Cortex of kidney (tissue), 1 donor: ENCODE data around the gene FOXO4.
"Not testable (repeated sequence)": the region's sequence is repeated elsewhere in the genome, so short reads cannot be mapped to it uniquely, and the experiment has no call there.

Source experiments
- DNase-seq: peaks from one replicate; lab custom pipeline; 2025; lab: John Stamatoyannopoulos, UW

The FOXO4 gene, protein sequence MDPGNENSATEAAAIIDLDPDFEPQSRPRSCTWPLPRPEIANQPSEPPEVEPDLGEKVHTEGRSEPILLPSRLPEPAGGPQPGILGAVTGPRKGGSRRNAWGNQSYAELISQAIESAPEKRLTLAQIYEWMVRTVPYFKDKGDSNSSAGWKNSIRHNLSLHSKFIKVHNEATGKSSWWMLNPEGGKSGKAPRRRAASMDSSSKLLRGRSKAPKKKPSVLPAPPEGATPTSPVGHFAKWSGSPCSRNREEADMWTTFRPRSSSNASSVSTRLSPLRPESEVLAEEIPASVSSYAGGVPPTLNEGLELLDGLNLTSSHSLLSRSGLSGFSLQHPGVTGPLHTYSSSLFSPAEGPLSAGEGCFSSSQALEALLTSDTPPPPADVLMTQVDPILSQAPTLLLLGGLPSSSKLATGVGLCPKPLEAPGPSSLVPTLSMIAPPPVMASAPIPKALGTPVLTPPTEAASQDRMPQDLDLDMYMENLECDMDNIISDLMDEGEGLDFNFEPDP

DNA sequence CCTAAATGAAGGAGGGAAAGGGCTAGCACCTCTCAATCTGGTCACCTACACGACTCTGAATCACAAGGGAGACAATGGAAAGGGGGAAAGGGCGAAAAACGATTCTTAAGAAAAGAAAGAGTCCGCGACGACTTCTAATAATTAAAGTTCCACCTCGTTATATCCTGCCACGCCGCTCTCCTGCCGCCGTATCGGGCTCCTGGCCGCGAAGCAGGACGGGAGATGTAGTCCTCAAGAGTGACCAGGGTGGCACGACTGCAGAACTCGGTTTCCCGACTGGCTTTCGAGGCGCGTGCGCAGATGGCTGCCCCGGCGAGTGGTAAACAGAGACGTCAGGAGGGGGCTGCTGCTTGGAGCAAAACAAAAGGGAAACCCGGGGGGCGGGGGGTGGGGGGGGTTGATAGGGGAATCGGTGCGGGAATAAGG lies at the start of gene FOXO4:
Gene FOXO4 (plus strand): TSS at position 297 of the 426 bp plus-strand sequence. CDS start 678 bp downstream, outside the sequence.
- no peak for DNase-seq

- not testable (repeated sequence) for DNase-seq
Observed at GRCh38 chrX:71047891-71048290, 47.8 kb upstream of the FOXO4 start.

GRCh38 chrX:71052721-71053120 lies 42.9 kb upstream of the FOXO4 start:
- DNase-seq = no peak

DNA sequence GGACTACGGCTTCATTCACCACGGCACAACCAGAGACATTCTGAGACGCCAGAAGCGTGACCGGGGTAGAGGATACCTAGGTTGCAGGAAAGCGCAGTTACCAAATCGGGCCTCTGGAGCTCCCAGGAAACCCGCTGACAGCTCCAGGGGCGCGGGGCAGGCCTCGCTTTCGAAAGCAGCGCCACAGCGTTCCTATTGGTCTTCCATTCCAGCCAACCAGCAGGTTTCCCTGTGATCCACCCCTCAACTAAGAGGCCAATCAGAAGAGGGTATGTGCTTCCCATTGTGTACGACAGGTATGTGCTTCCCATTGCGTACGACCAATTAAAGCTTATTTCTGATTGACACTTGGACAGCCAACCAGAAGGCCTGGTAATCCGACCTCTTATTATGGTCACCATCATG lies 42.4 kb upstream of the FOXO4 start:
- no peak for DNase-seq

GRCh38 chrX:71056867-71057266 lies 38.8 kb upstream of the FOXO4 start:
- DNase-seq = no peak

GRCh38 chrX:71057848-71058530 lies 37.7 kb upstream of the FOXO4 start:
- no peak for DNase-seq

- DNase-seq = no peak
Observed at GRCh38 chrX:71060127-71060526, 35.5 kb upstream of the FOXO4 start.

- DNase-seq = no peak
Observed at GRCh38 chrX:71067089-71067488, 28.6 kb upstream of the FOXO4 start.

DNA sequence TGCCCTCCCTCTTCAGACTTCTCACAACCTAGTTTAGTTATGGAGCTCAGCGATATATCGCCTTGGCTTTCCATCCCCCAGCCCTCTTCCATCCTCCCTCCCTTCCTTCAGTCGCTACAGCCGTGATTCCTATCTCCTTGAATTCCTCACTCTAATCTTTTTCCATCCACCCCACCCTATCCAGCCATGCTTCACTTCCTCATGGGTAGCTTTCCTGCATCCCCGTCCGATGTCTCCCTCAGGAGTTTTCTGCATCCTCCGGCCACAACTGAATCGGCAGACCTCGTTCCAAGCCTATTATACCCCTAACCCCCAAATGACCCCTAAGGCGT lies 28.0 kb upstream of the FOXO4 start:
- DNase-seq = no peak

DNA sequence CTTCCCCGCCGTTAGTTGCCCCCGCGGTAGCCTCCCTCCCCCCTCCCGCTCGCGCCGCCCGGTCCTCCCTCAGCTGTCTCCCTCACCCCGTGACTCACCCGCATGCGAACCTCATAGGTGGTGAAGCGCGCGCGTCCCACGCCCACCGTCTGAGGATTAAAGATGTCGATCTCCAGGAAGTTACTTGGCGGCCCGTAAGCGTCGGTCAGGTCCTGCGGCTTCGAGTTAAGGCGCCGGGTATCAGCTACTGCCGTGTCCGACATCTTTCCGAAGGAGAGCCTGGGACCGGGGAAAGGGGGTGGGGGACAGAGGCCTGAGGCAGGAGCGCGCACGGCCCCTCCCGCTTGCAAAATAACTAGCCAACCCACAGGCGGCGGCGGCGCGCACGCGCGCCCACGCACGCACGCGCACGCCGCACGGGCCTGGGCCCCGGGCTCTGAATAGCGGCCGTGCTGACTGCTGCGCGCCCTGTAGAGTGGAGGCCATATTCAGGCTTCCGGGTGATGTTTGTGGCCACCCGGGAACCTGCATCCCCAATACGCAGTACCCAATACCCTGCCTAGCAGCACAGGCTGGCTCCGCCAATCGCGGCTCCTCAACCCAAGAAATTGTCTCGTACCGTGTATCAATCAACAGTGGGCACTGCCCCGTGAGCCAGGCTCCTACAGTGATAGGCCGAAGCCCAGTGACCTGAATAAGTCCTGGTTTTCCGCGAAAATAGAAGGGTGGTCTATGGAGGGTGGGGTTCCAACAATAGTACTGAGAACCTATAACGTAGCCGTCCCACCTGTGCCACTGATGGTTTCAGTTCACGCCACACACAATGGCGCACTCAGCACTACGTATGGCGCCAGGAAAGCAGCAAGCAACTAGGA lies 27.4 kb upstream of the FOXO4 start, which contains the start of gene SNX12:
Gene SNX12 (minus strand): TSS at position 291 of the 875 bp plus-strand sequence. CDS start 28 bp downstream, at position 263.
- peak; percentile 10 for DNase-seq

DNA sequence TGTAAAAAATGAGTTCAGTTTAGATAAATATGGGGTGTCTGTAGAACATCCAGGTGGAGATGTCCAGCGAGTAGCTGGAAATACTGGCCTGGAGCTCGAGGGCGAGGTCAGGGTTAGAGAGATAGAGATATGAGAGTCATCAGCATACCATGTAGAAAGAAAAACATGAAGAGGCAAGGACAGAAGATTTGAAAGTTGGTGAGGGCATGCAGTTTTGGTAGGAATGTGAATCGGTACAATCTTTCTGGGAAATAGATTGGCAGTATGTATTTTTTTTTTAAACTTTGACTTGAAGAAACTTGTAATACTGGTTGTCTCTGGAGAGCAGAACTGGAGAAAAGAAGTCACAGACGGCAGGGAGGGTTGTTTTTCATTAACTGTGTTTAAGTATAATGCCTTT lies 25.1 kb upstream of the FOXO4 start:
- DNase-seq = no peak

DNA sequence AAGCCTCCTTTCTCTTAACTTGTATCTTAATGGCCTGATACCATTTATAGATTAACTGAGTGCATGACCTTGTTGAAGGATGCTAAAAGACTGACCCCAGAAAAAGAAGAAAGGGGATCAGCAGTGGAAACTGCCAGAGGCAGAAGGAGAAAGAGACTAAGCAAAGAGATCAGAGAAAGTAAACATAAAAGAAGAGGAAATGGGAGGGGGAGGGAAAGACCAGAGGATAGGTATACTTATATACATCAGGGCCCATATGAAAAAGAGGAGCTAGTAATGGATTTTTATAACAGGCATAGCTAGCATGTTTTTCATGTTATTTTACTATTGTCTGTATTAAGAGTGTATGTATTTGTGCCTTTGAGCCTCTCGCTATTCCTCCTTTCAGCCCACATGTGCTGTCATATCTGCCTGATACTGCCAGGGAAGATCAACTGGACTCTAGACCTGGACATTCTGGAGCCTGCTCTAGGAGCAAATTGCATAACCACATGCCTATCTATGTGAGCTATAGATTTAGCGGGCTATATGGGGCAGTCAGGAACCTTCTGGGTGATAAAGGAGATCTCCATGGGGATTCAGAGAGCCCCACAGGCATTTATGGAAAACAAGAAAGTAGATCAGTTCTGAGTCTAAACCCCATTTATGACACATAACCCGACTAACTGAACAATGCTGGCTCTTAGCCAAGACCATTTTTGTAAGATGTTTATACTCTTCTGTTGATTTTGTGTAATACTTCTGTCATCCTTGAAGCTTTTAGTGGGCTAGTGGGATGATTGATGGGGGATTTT lies 14.1 kb upstream of the FOXO4 start:
- DNase-seq = no peak

DNA sequence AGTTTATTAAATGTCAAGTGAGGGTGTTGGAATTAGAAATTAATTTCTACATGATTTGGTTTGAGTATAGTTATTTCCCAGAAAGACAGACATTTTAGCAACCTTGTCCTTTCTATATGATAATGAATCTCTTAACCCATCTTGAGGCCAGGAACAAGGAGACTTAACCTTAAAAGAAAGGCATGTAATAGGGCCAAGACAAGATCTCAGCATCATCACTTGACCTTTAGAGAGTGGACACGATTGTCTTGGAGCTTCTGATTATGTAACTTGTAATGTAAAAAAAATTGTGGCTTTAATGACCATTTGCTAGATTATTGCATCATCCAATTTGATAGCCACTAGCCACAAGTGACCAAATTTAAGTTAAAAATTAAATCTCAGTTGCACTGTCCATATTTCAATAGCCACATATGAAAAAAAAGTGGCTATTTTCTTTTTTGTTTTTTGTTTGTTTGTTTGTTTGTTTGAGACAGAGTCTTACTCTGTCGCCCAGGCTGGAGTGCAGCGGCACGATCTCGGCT lies 13.5 kb upstream of the FOXO4 start:
- DNase-seq = no peak

DNA sequence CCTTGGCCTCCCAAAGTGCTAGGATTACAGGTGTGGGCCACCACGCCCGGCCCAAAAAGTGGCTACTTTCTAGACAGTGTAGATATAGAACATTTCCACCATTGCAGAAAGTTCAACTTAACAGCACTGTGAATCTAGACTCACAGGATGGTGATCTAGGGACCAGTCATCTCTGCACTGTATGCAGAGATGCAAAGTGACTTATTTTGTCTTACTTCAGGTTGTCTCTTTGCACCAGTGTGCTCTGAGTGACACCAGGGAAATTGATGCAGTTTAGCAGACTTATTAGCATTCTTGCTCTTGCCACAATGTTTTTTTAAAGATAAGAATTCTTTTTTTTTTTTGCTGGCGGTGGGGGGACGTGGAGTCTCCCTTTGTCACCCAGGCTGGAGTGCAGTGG lies 12.8 kb upstream of the FOXO4 start:
- no peak for DNase-seq

DNA sequence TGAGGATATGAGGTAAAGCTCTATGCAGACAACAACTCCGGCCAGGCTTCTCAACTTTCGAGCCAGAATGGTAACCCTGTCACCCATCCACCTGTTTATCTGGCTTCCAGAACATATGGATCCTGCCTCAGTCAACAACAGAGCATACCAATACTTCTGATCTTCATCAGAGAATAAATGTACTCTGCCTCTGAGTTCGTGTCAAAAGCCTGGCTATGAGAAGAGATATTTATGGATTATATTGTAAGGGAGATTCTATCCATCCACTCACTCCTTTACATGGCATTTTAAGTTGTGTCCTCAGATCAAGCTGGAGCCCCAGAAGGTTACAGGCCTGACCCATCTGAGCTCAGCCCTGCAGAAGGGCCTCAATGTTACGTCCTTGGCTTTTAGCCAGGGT lies 9.8 kb upstream of the FOXO4 start:
- no peak for DNase-seq

DNA sequence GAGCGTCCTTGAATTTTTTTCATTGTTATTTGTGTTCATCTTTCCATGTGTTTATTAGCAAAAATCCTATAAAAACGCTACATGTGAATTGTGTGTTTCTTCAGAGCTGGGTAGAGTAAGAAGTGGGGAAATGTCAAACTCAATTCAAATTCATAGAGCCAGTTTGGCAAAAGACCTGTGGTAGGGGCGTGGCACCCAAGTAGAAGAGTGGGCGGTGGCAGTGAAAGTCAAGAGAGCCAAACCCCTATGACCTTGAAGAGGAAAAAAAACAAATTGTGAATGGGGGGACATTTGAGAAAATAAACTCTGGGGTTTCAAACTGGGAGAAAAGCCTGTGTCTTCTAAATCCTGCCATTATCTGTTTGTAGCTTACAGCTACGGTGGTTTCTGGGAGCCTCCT lies 4.4 kb upstream of the FOXO4 start:
- DNase-seq = no peak

DNA sequence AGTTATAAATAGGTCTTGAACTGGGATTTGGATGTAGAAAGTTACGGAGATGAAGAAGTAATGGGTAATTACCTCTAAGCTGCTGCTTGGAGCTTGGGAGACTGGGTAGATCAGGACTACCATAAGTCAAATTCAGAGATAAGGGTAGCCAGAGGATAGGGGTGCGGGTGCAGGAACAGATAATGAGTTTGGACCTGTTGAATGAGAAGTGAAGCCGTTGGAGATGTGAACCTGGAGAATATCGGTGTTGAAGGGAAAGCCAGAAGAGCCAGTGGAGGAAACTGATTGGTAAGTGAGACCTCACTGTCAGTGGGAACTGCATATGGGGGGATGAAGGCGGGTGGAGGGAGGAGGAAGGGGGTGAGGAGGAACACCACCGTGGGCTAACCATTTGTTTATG lies 618 bp upstream of the FOXO4 start:
- DNase-seq = no peak

- peak; percentile 2 for DNase-seq
Observed at GRCh38 chrX:71095981-71096759, 519 bp downstream of the FOXO4 start.

DNA sequence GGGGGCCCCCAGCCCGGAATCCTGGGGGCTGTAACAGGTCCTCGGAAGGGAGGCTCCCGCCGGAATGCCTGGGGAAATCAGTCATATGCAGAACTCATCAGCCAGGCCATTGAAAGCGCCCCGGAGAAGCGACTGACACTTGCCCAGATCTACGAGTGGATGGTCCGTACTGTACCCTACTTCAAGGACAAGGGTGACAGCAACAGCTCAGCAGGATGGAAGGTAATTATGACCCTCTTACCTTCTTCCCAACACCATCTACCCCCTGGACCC lies 1.0 kb downstream of the FOXO4 start:
- no peak for DNase-seq

GRCh38 chrX:71098302-71098701 lies 2.7 kb downstream of the FOXO4 start:
- no peak for DNase-seq
